Heart left ventricle (tissue), 16 donors: ENCODE measurements around the gene CDH23. TPM values are rescaled to one million over a fixed set of nuclear protein-coding genes. Genes with fewer than 3 reads are reported as not detected.

Source experiments
- ATAC-seq, 4 donors: fragments of 200-7000 bp; cut with Tn5 transposase; one replicate each; pipeline ENCODE4 v1.9.1; 2020 to 2022; ENCODE audit warnings: moderate library complexity in 4 of 4, mild to moderate bottlenecking in 3 of 4, moderate number of reproducible peaks in 1 of 4
- DNase-seq, 5 donors: peaks; one replicate each; pipeline ENCODE4 v3.0.0-alpha.2; 2020
- H3K27ac ChIP-seq, 12 donors: fragments of 200-600 bp; sonication (generic) in 4 of 12; one replicate each; pipeline versions ENCODE4 v1.5.0 to v1.8.0; 2016 to 2022; ENCODE audit warnings: mild to moderate bottlenecking in 2 of 12
- H3K27me3 ChIP-seq, 9 donors: fragments of 200-600 bp; sonication (generic) in 2 of 9; one replicate each; pipeline versions ENCODE4 v1.5.1 to v1.8.0; 2016 to 2022; ENCODE audit warnings: mild to moderate bottlenecking in 3 of 9
- H3K36me3 ChIP-seq, 9 donors: fragments of 200-600 bp; sonication (generic) in 2 of 9; one replicate each; pipeline versions ENCODE4 v1.5.0 to v1.8.0; 2018 to 2022; ENCODE audit warnings: mild to moderate bottlenecking in 2 of 9
- H3K4me1 ChIP-seq, 12 donors: fragments of 200-600 bp; sonication (generic) in 4 of 12; one replicate each; pipeline versions ENCODE4 v1.5.0 to v1.8.0; 2016 to 2022; ENCODE audit warnings: mild to moderate bottlenecking in 3 of 12
- H3K4me3 ChIP-seq, 12 donors: fragments of 200-600 bp; sonication (generic) in 4 of 12; one replicate each; pipeline versions ENCODE4 v1.5.0 to v1.8.0; 2017 to 2022; ENCODE audit warnings: mild to moderate bottlenecking in 9 of 12, moderate library complexity in 4 of 12
- H3K9me3 ChIP-seq, 12 donors: fragments of 200-600 bp; sonication (generic) in 4 of 12; one replicate each; pipeline versions ENCODE4 v1.5.0 to v1.8.0; 2016 to 2022; ENCODE audit warnings: mild to moderate bottlenecking in 1 of 12
- CTCF ChIP-seq, 12 donors: fragments of 200-600 bp; sonication (generic) in 4 of 12; IDR thresholded peaks; one replicate each; pipeline versions ENCODE4 v1.5.0 to v1.8.0; 2018 to 2022; ENCODE audit warnings: antibody characterized with exemption in 12 of 12, mild to moderate bottlenecking in 5 of 12
- POLR2A ChIP-seq, 2 donors: fragments of 450-650 bp; IDR thresholded peaks; one replicate each; pipeline ENCODE4 v1.6.1; 2017; ENCODE audit warnings: antibody characterized with exemption in 2 of 2, mild to moderate bottlenecking in 2 of 2, moderate library complexity in 2 of 2
- WGBS, 4 donors: extraction: QIAGEN DNeasy Blood & Tissue Kit in 2 of 4; methylation state at CpG; one replicate each; pipeline versions ENCODE4 v1.1.5 to v1.1.7; 2013 to 2018; 5-methylcytosine and 5-hydroxymethylcytosine counted together
- intact Hi-C, 10 donors: fragments of 100-400 bp; cut with DNase I; formaldehyde crosslinking; loops; one replicate each; pipeline versions ENCODE4 v1.11.1 to v1.14.2; 2022
- polyA plus RNA-seq, 2 donors: library from polyadenylated mRNA; stranded (reverse); fragments of 200-250 nt; gene quantifications; one replicate each; pipeline ENCODE4 v1.2.3, GENCODE V29; 2013
- total RNA-seq, 9 donors: library from RNA; depleted of rRNA in 2 of 9; stranded (reverse); fragments of >200 nt in 2 of 9; fragmentation: NEBNext Ultra II Directional in 3 of 9; extraction: Animal tissue kit (Norgen Biotek cat#: 25700) in 3 of 9; gene quantifications; one replicate each; pipeline versions ENCODE4 v1.1.0 to v1.2.4, GENCODE V29; 2016 to 2023
- donor health status: ischemic (EF 13 %, LVEDD 7.1; RV severe dilation, severe dysfunction).
- donor health status: healthy with polysubstance abuse.
- donor health status: DM: no; HTN: yes; CAD: no.
- donor health status: DM: no; HTN: no; CAD: no.
- donor health status: ischemic (EF 25% LVEDD 6.9; RV normal size, moderate dysfunction).
- donor health status: ischemic (EF 25% LVEDD 5.7; RV mildly dilated, moderate dysfunction).
- donor health status: healthy.
- donor health status: DM: yes; HTN: yes; CAD: no.
- donor health status: ischemic (EF 35%, LVEDD 5.7; RV mildly dilated, moderate dysfunction).
- donor health status: nonischemic (EF 11% LVEDD 7.7; RV severe dilation, severe dysfunction).
- donor health status: DM: yes; HTN: yes; CAD: no.
- donor health status: PGD.
- donor health status: ischemic (EF 29% LVEDD 5.4; RV normal size, mild dysfunction).
- donor health status: nonischemic (EF 23%, LVEDD 6.1; RV moderate dilation, normal function).

CDH23 gene
- total and polyA plus RNA-seq, 11 donors: 1.2 to 8.6 (median 3.9) TPM

GRCh38 chr10:71645185-71645584, 248.5 kb downstream of the CDH23 start:
- H3K9me3 ChIP-seq: no peaks in the 10 kb centered on the region
- no peak overlapping the region for H3K4me3 ChIP-seq
- H3K4me1 ChIP-seq: peaks cover 0 to 4% (median 0%) of the 10 kb centered on the region in 12 donors
- TF ChIP-seq CTCF (IDR thresholded peaks at IDR 0.05) (no peak), POLR2A (IDR thresholded peaks at IDR 0.05) (no peak)
- DNase-seq: no peak
- ATAC-seq: no peak
- peaks cover 0 to 7% (median 0%) of the 10 kb centered on the region in 9 donors for H3K27me3 ChIP-seq
- intact Hi-C loops: no loop called here
- no peaks in the 10 kb centered on the region for H3K36me3 ChIP-seq
- H3K27ac ChIP-seq: no peak overlapping the region
- 53 to 75% (median 70%) methylated on average over 6 of the region's 6 CpGs for WGBS, 4 donors

GRCh38 chr10:71646037-71646436, 249.3 kb downstream of the CDH23 start:
- Histone ChIP-seq H3K27me3 (no peaks in the 10 kb centered on the region), H3K9me3 (no peaks in the 10 kb centered on the region), H3K4me1 (peaks cover 0 to 4% (median 0%) of the 10 kb centered on the region in 12 donors), H3K4me3 (no peak overlapping the region), H3K27ac (no peak overlapping the region), H3K36me3 (no peaks in the 10 kb centered on the region)
- ATAC-seq: no peak
- WGBS, 4 donors: 87 to 91% (median 89%) methylated on average over 6 of the region's 6 CpGs
- intact Hi-C loops: no loop called here
- no peak for TF ChIP-seq CTCF (IDR thresholded peaks at IDR 0.05)
- no peak for TF ChIP-seq POLR2A (IDR thresholded peaks at IDR 0.05)
- no peak for DNase-seq

GRCh38 chr10:71646592-71647292, 250.0 kb downstream of the CDH23 start:
- WGBS, 4 donors: 83 to 92% (median 85%) methylated on average over 12 to 13 of the region's 13 CpGs
- TF ChIP-seq CTCF (IDR thresholded peaks at IDR 0.05) (no peak), POLR2A (IDR thresholded peaks at IDR 0.05) (no peak)
- Histone ChIP-seq H3K9me3 (no peaks in the 10 kb centered on the region), H3K4me3 (no peak overlapping the region), H3K27me3 (no peaks in the 10 kb centered on the region), H3K27ac (no peak overlapping the region), H3K36me3 (no peaks in the 10 kb centered on the region), H3K4me1 (peaks cover 0 to 4% (median 0%) of the 10 kb centered on the region in 12 donors)
- intact Hi-C loops: no loop called here
- DNase-seq: no peak
- ATAC-seq: no peak

- H3K36me3 ChIP-seq: no peaks in the 10 kb centered on the region
- H3K27ac ChIP-seq: no peak overlapping the region
- intact Hi-C loops: no loop called here
- DNase-seq (no peak), ATAC-seq (no peak)
- no peaks in the 10 kb centered on the region for H3K9me3 ChIP-seq
- H3K4me3 ChIP-seq: no peak overlapping the region
- H3K4me1 ChIP-seq: peaks cover 0 to 4% (median 0%) of the 10 kb centered on the region in 12 donors
- H3K27me3 ChIP-seq: no peaks in the 10 kb centered on the region
- WGBS, 4 donors: 52 to 68% (median 67%) methylated on average over 13 to 14 of the region's 14 CpGs
- no peak for TF ChIP-seq POLR2A (IDR thresholded peaks at IDR 0.05)
- peak in 11 of 12 donors; percentile 11 to 51 (median 34) for TF ChIP-seq CTCF (IDR thresholded peaks at IDR 0.05)
Measured at GRCh38 chr10:71647526-71648253, 251.0 kb downstream of the CDH23 start.
